ENCODE results near the gene OR2A5. TPM values are rescaled to one million over a fixed set of nuclear protein-coding genes. Genes with fewer than 3 reads are reported as not detected.

Gene OR2A5
- total RNA-seq, 2 experiments from 2014 or later = not detected

- H3K4me3 Mint-ChIP-seq = no peak overlapping the region
- no peaks in the 10 kb centered on the region for H3K4me1 ChIP-seq (ENCODE audit: insufficient read depth, low read length)
- intact Hi-C loops (cut with DNase I, micrococcal nuclease) = no loop called here
These were observed 38.0 kb downstream of the OR2A5 start for GRCh38 chr7:144086730-144087129.

DNA sequence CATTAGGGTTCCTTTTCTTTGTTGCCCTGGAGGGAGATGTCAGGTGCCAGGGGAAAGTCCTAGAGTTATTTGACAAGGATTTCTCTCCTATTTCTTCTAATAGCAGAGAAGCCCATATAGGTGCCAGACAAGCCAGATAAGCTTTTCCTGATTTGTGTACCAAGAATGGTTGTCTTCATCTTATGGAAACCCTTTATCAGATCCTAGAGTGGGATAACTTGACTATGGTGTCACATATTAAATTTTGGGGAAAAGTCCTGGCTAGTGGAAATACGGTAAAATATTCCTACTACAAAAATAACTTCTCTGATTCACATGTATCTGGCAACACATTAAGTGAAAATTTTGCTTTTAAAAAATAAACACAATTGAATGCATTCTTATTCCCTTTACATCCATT lies 38.5 kb downstream of the OR2A5 start:
- no peaks in the 10 kb centered on the region for H3K4me1 ChIP-seq (ENCODE audit: insufficient read depth, low read length)
- H3K27me3 ChIP-seq (ENCODE audit: control insufficient read depth in 1 of 2, insufficient read depth in 2 of 2, low read length in 2 of 2) = no peaks in the 10 kb centered on the region
- DNase-seq = no peak
- ChIA-PET POLR2A (no interaction called here), CTCF (no interaction called here)
- intact Hi-C loops (cut with DNase I, micrococcal nuclease) = no loop called here
- peaks cover 0 to 5% of the 10 kb centered on the region in 2 experiments for H3K9me3 ChIP-seq (ENCODE audit: control insufficient read depth in 1 of 2, insufficient read depth in 1 of 2, low read length in 2 of 2)
- H3K4me3 Mint-ChIP-seq = no peak overlapping the region
- peaks cover 13% of the 10 kb centered on the region for H3K27me3 Mint-ChIP-seq
- H3K27ac Mint-ChIP-seq = no peak overlapping the region
- no peak overlapping the region for H3K27ac ChIP-seq (ENCODE audit: low read depth in 1 of 2, low read length in 2 of 2)
- H3K9me3 Mint-ChIP-seq = no peaks in the 10 kb centered on the region
- no peak for ATAC-seq (ENCODE audit: poor library complexity)
- H3K4me1 Mint-ChIP-seq (ENCODE audit: low read depth) = no peaks in the 10 kb centered on the region
- no peak for TF ChIP-seq CTCF (IDR thresholded peaks at IDR 0.05)
- H3K4me3 ChIP-seq (ENCODE audit: low read length) = no peak overlapping the region
- H3K36me3 Mint-ChIP-seq (ENCODE audit: low read depth) = no peaks in the 10 kb centered on the region
- H3K36me3 ChIP-seq (ENCODE audit: insufficient read depth, low read length) = no peaks in the 10 kb centered on the region

More at GRCh38 chr7:144086730-144087129, 38.0 kb downstream of the OR2A5 start:
- Mint-ChIP-seq H3K4me1 (ENCODE audit: low read depth) (no peaks in the 10 kb centered on the region), H3K36me3 (ENCODE audit: low read depth) (no peaks in the 10 kb centered on the region), H3K27ac (no peak overlapping the region), H3K27me3 (peaks cover 9% of the 10 kb centered on the region), H3K9me3 (no peaks in the 10 kb centered on the region)
- TF ChIP-seq CTCF (IDR thresholded peaks at IDR 0.05) = no peak
- Histone ChIP-seq H3K9me3 (ENCODE audit: control insufficient read depth in 1 of 2, insufficient read depth in 1 of 2, low read length in 2 of 2) (peaks cover 0 to 5% of the 10 kb centered on the region in 2 experiments), H3K36me3 (ENCODE audit: insufficient read depth, low read length) (no peaks in the 10 kb centered on the region), H3K4me3 (ENCODE audit: low read length) (no peak overlapping the region), H3K27me3 (ENCODE audit: control insufficient read depth in 1 of 2, insufficient read depth in 2 of 2, low read length in 2 of 2) (no peaks in the 10 kb centered on the region), H3K27ac (ENCODE audit: low read depth in 1 of 2, low read length in 2 of 2) (no peak overlapping the region)
- no peak for ATAC-seq (ENCODE audit: poor library complexity)
- ChIA-PET CTCF (no interaction called here), POLR2A (no interaction called here)
- no peak for DNase-seq

- Mint-ChIP-seq H3K36me3 (ENCODE audit: low read depth) (no peaks in the 10 kb centered on the region), H3K4me3 (no peak overlapping the region), H3K9me3 (peaks cover 2% of the 10 kb centered on the region), H3K27ac (no peak overlapping the region), H3K4me1 (ENCODE audit: low read depth) (no peaks in the 10 kb centered on the region), H3K27me3 (peaks cover 24% of the 10 kb centered on the region)
- peaks cover 0 to 5% of the 10 kb centered on the region in 2 experiments for H3K9me3 ChIP-seq (ENCODE audit: control insufficient read depth in 1 of 2, insufficient read depth in 1 of 2, low read length in 2 of 2)
- CTCF ChIA-PET = no interaction called here
- ATAC-seq (ENCODE audit: poor library complexity) (no peak), DNase-seq (no peak)
- POLR2A ChIA-PET = no interaction called here
- no peak overlapping the region for H3K27ac ChIP-seq (ENCODE audit: low read depth in 1 of 2, low read length in 2 of 2)
- intact Hi-C loops (cut with DNase I, micrococcal nuclease) = loop anchor here in 1 of 2 experiments (10.0 kb wide), 1 partner anchor 146 kb away; no protein-coding TSS in a partner anchor
- no peaks in the 10 kb centered on the region for H3K4me1 ChIP-seq (ENCODE audit: insufficient read depth, low read length)
- no peak for TF ChIP-seq CTCF (IDR thresholded peaks at IDR 0.05)
- H3K4me3 ChIP-seq (ENCODE audit: low read length) = no peak overlapping the region
- H3K36me3 ChIP-seq (ENCODE audit: insufficient read depth, low read length) = no peaks in the 10 kb centered on the region
- no peaks in the 10 kb centered on the region for H3K27me3 ChIP-seq (ENCODE audit: control insufficient read depth in 1 of 2, insufficient read depth in 2 of 2, low read length in 2 of 2)
These were observed 41.9 kb downstream of the OR2A5 start for GRCh38 chr7:144090667-144091066.
